ENCODE results near the gene GRIA1.

Gene GRIA1

DNA sequence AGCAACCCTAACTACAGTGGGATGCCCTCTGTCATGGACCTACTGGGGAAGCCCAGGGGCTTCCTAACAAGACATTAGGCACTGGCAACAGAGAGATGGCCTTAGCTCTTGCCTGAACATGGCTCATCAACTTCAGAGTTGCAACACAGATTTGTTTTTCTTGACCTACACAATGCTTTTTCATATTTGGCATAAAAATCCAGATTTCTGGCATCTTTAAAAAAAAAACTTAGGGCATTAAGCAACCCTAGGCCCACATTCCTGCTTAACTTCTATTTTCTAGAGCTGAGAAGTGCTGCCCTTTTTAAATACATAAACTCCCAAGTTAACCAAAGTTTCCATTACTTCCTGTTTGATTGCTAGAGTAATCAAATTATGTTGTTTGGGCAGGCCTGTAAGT lies 8.0 kb downstream of the GRIA1 start:
- no peak for DNase-seq (ENCODE audit: low read depth)

DNA sequence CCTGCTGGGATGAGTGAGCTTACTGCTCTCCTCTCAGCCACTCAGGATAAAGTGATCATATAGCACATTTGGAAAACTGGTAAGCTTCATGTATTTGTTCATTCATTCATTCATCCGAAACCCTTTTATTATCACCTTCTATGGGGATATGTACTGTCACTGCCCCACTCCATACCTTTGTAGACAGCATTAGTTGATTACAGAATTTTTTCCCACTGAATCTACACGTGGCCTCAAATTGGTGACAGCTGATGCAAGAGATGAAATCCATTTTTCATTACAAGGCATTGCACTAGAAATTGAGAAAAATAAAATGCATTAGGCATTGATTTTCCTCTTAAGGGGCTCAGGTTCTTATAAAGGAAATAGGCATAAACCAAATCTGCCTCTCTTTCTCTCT lies 9.7 kb downstream of the GRIA1 start:
- no peak for DNase-seq (ENCODE audit: low read depth)

DNA sequence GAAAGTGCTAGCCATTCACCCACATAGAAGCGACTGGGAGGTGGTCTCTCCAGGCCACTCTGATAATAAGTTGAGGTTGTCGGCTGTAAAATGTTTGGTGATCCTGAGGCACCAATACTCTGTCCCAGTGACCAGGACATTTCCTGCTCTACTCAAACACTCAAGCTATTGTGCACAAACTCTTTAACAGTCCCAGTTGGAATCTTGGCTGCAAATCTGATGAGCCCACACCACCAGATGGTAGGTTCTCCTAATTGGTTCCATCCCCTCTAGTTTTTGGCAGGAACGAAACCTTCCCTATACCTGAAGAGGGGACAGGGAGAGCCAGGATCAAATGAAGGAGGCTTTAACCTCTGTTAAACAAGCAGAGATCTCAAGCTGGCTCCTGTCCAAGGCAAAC lies 14.3 kb downstream of the GRIA1 start:
- DNase-seq (ENCODE audit: low read depth): no peak

DNA sequence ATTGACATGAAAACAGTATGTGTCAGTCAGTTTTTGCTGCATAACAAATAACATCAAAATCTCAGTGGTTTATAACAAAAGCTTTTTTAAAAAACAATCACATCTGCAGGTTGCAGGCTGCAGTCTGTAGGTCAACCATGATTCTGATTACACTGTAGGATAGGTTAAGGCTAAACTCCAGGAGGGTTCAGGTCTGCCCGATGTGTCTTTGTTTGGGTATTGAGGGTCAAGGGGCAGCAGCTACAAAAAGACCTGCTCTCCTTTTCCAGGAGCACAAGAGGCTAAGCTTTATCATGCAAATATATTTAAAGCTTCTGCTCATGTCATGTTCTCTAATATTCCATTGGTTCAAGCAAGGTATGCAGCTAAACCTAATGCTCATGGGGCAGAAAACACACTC lies 18.2 kb downstream of the GRIA1 start:
- no peak for DNase-seq (ENCODE audit: low read depth)

DNA sequence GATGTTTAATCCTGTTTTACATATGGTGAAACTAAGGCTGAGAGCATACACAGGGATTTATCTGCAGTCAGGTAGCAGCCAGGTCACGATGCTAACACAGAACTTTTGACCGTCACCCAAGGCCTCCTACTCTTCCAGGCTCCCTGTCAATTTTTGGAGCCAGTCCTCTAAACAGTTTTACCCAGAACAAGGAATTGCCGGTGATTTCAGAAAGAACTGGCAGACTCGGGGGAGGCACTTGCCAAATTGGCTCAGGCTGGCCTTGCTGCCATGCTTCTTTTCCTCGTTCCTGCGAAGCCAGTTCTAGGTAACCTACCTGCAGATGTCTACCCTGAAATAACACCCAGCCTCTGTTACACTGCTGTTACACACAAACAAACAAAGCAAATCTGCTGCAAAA lies 21.2 kb downstream of the GRIA1 start:
- DNase-seq (ENCODE audit: low read depth): no peak

- DNase-seq (ENCODE audit: low read depth): no peak
These were observed 22.7 kb downstream of the GRIA1 start for GRCh38 chr5:153513156-153513555.

GRCh38 chr5:153515301-153515700 lies 24.8 kb downstream of the GRIA1 start:
- DNase-seq (ENCODE audit: low read depth): no peak

DNA sequence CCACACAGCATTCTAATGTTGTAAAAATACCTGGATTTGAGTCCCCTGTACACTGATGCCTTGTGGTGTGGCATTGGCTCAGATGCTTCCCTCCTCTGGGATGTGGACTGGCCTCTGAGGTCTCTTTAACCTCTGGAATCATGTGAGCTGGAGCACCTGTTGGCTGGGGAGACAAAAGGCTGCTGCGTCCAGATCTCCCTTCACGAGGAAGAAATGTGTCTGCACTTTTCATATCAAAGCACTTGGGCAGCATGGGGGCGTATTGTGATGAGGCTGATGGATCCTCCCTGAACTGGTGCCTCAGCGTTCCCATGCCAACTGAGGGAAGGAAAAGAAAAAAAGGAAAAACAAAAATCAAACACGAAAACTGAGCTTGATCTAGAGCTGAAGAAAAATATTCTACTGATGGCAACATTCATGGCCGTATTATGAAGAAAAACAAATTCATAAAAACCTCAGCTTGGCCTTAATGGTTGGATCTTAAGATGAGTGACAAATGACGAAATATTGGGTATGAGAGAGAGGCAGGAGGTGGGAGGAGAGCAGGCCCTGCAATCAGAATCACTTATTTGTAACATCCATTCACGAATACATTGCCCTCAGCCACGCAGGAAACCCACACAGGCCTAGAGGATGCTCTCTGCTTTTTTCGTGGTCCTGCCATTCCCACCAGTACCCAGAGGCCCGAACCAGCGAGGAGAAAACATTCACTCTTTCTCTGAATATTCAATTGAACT lies 26.2 kb downstream of the GRIA1 start:
- DNase-seq (ENCODE audit: low read depth): no peak

GRCh38 chr5:153517241-153517611 lies 26.8 kb downstream of the GRIA1 start:
- no peak for DNase-seq (ENCODE audit: low read depth)

DNA sequence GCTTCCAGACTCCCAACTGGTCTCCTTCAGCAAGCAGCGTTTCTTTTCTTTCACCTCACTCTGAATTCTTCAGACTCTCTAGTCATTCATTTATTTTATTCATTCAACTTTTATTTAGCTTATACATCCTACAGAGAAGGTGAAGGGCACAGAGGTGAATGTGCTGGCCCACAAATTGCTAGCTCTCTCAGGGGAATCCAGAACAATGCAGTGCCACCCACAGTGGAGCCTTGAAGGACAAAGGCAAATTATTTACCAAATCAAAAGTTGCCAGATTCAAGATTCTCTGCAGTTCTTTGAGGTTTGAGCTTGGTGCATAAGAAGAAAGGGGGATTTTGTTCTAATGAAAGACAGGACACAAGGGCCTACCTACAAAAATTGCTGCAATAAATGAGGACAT lies 29.7 kb downstream of the GRIA1 start:
- DNase-seq (ENCODE audit: low read depth): no peak

- no peak for DNase-seq (ENCODE audit: low read depth)
These were observed 30.5 kb downstream of the GRIA1 start for GRCh38 chr5:153520952-153521351.

DNA sequence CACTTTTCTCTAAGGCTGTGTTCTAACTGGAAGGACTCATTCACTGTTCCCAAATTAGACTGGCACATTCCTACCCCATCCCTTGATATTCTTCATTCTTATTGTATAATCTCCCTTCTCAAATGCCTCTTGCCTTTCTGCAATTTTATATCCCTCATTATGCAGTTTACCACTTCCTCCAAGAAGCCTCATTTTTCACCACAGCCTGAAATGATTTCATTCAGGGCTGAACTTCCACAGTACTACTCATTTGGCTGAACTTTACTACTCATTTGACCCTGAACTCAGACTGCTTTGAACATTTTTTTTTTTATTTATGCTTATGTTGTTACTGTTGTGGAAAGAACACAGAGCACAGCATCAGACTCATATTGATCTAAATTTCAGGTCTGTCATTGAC lies 32.7 kb downstream of the GRIA1 start:
- DNase-seq (ENCODE audit: low read depth): no peak

DNA sequence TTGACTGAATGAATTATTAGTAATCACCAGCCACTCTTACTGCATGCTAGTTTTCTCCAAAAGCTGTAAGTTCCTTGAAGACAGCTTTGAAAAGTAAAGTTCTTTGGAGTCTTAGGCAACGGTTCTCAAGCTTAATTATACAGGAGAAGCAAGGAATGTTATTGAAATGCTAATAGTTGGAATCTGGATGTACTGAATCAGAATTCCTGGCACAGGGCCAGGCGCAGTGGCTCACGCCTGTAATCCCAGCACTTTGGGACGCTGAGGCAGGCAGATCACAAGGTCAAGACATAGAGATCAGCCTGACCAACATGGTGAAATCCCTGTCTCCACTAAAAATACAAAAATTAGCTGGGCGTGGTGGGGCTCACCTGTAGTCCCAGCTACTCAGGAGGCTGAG lies 33.4 kb downstream of the GRIA1 start:
- peak; percentile 26 for DNase-seq (ENCODE audit: low read depth)

- no peak for DNase-seq (ENCODE audit: low read depth)
These were observed 35.1 kb downstream of the GRIA1 start for GRCh38 chr5:153525536-153525935.

- no peak for DNase-seq (ENCODE audit: low read depth)
These were observed 40.1 kb downstream of the GRIA1 start for GRCh38 chr5:153530357-153531143.

DNA sequence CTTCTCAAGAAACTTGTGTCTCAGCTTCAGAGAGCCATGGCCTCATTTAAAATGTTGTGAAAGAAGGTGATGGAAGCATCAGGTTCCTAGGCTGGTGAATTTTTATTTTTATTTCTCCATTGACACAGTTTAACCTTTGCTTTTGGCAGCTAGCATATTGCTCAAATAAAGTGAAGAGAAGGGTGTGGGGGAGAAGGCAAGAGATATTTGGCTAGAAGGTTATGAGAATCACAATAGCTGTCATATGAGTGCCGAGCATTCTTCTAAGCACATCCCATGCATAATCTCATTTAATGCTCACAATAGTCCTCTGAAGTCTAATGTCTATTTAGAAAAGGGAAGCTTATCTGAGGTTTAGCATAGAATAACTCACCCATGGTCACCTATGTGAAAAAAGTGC lies 43.1 kb downstream of the GRIA1 start:
- no peak for DNase-seq (ENCODE audit: low read depth)

DNA sequence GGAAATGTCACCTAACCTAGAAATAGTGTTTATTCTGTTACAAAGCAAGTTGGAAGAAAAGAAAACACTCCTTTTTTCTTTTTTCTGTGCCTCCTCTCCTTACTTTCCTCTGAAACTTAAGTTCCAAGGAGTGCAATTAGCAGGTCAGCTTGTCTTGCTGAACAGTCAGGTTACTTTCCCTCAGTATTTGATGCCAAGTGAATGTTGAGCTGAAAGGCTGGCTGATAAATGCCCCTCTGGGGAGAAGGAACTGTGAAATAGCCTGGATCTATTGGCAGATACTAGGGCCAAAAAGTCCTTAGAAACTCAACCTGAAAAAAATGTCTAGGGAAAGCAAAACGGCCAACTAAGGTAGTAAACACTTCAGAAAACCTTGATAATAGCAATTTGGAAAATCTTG lies 43.6 kb downstream of the GRIA1 start:
- no peak for DNase-seq (ENCODE audit: low read depth)

DNA sequence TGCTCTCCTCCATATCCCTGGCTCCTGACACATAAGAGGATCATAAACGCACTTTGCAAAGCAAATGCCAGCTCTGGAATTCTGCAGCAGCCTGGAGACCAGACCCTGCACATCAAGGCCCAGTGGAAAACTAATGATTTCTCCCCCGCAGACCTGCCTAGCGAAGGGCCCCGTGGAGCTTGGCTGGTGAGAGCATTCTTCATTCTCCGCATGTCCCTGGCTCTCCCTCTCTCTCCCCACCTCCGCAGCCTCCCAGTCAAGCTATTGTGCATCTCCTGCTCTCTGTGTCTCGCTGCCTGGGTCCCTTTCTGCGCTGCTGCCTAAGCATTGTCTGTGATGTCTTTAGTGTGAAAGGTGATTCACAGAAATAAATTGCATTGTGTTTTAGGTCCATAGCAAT lies 46.7 kb downstream of the GRIA1 start:
- DNase-seq (ENCODE audit: low read depth): no peak

DNA sequence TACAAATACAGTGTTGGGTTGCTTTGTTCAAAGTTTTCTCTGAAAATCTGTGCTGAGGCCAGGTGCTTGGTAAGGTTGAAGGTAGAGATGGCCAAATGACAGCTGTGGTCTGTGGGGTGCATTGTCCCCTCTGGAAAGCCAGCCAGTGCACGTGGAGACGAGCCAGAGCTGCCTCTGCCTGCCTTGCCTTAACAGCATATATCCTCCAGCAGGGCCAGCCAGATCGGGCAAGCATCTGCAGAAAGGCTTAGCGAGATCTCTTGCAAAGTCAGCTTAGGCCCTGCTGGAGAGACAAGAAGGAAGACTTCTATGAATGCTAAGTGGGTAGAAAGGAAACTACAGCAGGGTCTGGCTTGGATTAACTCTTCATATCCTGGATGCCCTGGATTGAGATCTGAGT lies 49.5 kb downstream of the GRIA1 start:
- no peak for DNase-seq (ENCODE audit: low read depth)

DNA sequence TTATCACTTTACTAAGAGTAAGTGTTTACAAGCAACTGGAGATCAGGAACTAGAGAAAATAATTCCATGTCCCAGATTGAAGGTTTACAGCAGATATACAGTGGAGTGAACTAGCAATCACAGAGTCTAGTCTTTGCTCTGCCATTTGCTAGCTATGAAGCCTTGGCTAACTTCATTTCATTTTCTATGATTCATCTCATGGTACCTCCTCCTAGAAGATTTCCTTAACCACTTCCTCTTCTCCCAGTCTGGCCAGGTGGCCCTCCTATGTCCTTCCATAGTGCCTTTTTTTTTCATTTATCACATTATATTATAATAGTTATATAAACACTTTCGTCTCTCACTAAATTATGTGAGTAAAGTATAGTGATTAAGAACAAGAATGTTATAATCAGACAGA lies 52.1 kb downstream of the GRIA1 start:
- no peak for DNase-seq (ENCODE audit: low read depth)

DNA sequence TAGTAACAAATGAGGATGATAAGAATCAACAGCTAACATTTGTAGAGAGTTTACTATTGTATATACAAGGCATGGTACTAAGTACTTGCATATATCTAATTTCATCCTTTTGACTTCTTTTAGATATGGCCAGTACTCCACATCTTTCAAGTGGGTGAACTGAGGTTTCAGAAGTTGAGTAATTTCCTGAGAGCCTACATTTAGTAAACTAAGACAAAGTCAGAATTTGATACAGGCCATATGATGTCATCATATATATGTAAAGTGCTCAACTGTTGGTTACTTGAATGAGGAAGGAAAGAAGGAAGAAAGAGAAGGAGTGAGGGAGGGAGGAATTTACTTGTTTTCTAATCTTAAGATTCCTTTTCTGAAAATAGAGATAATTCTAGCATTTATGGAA lies 52.8 kb downstream of the GRIA1 start:
- no peak for DNase-seq (ENCODE audit: low read depth)

DNA sequence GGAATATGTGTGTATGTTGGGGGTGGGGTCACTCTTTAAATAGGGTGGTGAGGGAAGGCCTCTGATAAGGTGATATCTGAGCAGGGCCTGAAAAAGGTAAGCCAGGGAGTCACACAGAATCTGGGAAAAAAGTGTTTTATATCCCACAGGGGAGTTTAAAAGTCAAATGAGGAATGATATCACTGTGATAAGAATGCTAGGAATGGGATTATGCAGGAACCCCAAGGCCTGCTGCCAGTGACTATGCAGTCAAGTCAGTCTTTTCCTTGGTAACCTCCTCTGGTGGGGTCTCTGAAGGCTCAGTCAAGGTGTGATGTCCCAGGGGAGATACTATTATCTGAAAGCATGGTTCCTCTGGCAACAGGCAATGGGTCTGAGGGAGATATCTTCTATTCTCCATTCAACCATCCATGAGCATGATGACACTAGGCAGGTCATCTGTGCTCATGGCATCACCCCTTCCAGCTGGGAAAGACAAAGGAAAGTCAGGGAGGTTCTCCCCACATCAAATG lies 53.5 kb downstream of the GRIA1 start:
- no peak for DNase-seq (ENCODE audit: low read depth)

GRCh38 chr5:153544706-153545105 lies 54.2 kb downstream of the GRIA1 start:
- DNase-seq (ENCODE audit: low read depth): no peak

DNA sequence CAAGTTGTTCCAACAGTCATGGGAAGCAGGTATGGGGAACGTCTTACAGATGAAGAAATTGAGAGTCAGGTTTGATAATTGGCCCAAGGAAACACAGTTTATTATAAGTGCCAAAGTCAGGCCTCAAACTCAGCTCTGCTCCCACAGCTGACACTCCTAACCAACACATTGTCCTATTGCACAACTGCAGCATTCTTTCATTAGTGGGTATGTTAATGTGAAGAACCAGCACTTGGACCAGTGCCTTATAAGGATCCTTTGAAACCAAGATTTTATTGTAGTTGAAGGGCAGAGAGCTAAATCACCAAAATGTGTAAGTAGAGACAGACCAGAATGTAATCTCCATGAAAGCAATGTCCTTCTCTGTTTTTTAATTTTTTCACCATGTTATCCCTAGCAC lies 56.1 kb downstream of the GRIA1 start:
- peak; percentile 8 for DNase-seq (ENCODE audit: low read depth)
